ENCODE data around the gene KRTAP19-8.

DNA sequence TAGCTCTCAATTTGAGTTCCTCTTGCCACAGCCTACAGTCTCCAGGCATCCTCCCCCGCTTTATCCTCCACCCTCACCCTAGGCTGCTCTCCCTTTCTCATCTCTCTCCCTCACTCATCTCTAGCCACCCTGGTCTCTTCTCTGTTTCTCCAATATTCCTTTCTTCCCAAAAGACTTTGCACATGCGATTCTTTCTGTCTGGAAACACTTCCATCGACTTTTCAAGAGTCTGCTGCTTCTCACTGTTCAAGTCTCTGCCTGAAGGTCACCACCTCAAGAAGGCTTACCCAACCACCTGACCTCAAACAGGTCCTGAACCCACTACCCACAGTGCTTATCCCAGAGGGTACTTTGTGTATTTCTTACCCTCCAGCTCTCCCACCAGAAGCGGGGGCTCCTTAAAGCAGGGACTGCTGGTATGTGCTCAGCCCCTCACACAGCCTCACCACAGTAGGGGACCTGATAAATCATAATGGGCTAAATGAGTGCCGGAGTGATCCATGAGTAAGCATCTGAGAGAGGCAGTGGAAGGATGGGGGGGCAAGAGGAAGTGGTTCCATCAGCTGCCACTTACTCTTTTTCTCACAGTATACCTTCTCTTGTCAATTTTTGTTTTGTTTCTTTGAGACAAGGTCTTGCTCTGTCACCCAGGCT, 14.3 kb upstream of the KRTAP19-8 start:
- TF ChIP-seq CTCF (IDR thresholded peaks at IDR 0.05; ENCODE audit: low read depth, low read length), result no peak
- TF ChIP-seq EZH2phosphoT487 (IDR thresholded peaks at IDR 0.05; ENCODE audit: low read depth), result no peak
